Esophagus (tissue), 2 donors: Measurements from ENCODE around the gene STRN. TPM values are rescaled to one million over a fixed set of nuclear protein-coding genes. Genes with fewer than 3 reads are reported as not detected.

Experiments used
- H3K27ac ChIP-seq, 2 donors: one replicate each; pipeline ENCODE4 v1.5.1; 2013; ENCODE audit warnings: low read depth in 2 of 2, mild to moderate bottlenecking in 2 of 2, inconsistent platforms in 1 of 2, low read length in 1 of 2, moderate library complexity in 1 of 2
- H3K27me3 ChIP-seq, 2 donors: one replicate each; pipeline ENCODE4 v1.6.1; 2013; ENCODE audit warnings: low read length in 2 of 2, control low read depth in 1 of 2, mild to moderate bottlenecking in 1 of 2; ENCODE audit not compliant: insufficient read depth in 2 of 2, control insufficient read depth in 1 of 2
- H3K36me3 ChIP-seq, 2 donors: one replicate each; pipeline ENCODE4 v1.6.1; 2013; ENCODE audit warnings: low read length in 1 of 2; ENCODE audit not compliant: control insufficient read depth in 2 of 2, insufficient read depth in 2 of 2
- H3K4me1 ChIP-seq, 2 donors: one replicate each; pipeline ENCODE4 v1.6.1; 2013; ENCODE audit warnings: low read length in 1 of 2; ENCODE audit not compliant: control insufficient read depth in 2 of 2, insufficient read depth in 2 of 2
- H3K4me3 ChIP-seq, 2 donors: one replicate each; pipeline ENCODE4 v1.5.1; 2013; ENCODE audit warnings: low read length in 2 of 2, mild to moderate bottlenecking in 2 of 2, low read depth in 1 of 2, moderate library complexity in 1 of 2
- H3K9me3 ChIP-seq, 2 donors: one replicate each; pipeline ENCODE4 v1.6.1; 2013; ENCODE audit warnings: mild to moderate bottlenecking in 2 of 2, low read depth in 1 of 2, low read length in 1 of 2, moderate library complexity in 1 of 2; ENCODE audit not compliant: control insufficient read depth in 2 of 2, insufficient read depth in 1 of 2
- WGBS, 2 donors: extraction: QIAGEN DNeasy Blood & Tissue Kit; methylation state at CpG; one replicate each; pipeline ENCODE4 v1.1.7; 2013; 5-methylcytosine and 5-hydroxymethylcytosine counted together
- polyA plus RNA-seq, 2 donors: library from polyadenylated mRNA; stranded (reverse); fragments of 200-250 nt; gene quantifications; one replicate each; pipeline ENCODE4 v1.2.3, GENCODE V29; 2013
- donor health status: healthy with polysubstance abuse.
- donor health status: Bipolar disorder and iron deficiency.

Gene STRN
- polyA plus RNA-seq, 2 donors = 9.2 to 12.2 TPM

GRCh38 chr2:36921984-36922383, 44.4 kb downstream of the STRN start:
- no peaks in the 10 kb centered on the region for H3K4me1 ChIP-seq
- H3K27me3 ChIP-seq = no peaks in the 10 kb centered on the region
- H3K36me3 ChIP-seq = no peaks in the 10 kb centered on the region
- H3K9me3 ChIP-seq = no peaks in the 10 kb centered on the region
- no peak overlapping the region for H3K4me3 ChIP-seq
- H3K27ac ChIP-seq = no peak overlapping the region
- WGBS, 2 donors = 88 to 89% methylated on average over 3 of the region's 3 CpGs

GRCh38 chr2:36919041-36919837, 47.1 kb downstream of the STRN start:
- Histone ChIP-seq H3K27me3 (no peaks in the 10 kb centered on the region), H3K9me3 (no peaks in the 10 kb centered on the region), H3K27ac (no peak overlapping the region), H3K4me3 (no peak overlapping the region), H3K36me3 (no peaks in the 10 kb centered on the region), H3K4me1 (no peaks in the 10 kb centered on the region)
- 89 to 94% methylated on average over 7 of the region's 7 CpGs for WGBS, 2 donors

- Histone ChIP-seq H3K36me3 (no peaks in the 10 kb centered on the region), H3K27ac (no peak overlapping the region), H3K4me1 (no peaks in the 10 kb centered on the region), H3K4me3 (no peak overlapping the region), H3K27me3 (no peaks in the 10 kb centered on the region), H3K9me3 (no peaks in the 10 kb centered on the region)
Measured at GRCh38 chr2:36918307-36918706, 48.0 kb downstream of the STRN start.

- Histone ChIP-seq H3K9me3 (no peaks in the 10 kb centered on the region), H3K27me3 (no peaks in the 10 kb centered on the region), H3K4me3 (no peak overlapping the region), H3K36me3 (no peaks in the 10 kb centered on the region), H3K27ac (no peak overlapping the region), H3K4me1 (no peaks in the 10 kb centered on the region)
- WGBS, 2 donors = 90 to 94% methylated on average over 1 of the region's 1 CpG
Measured at GRCh38 chr2:36915627-36916026, 50.7 kb downstream of the STRN start.

- Histone ChIP-seq H3K27ac (no peak overlapping the region), H3K27me3 (no peaks in the 10 kb centered on the region), H3K4me1 (no peaks in the 10 kb centered on the region), H3K9me3 (no peaks in the 10 kb centered on the region), H3K4me3 (no peak overlapping the region), H3K36me3 (no peaks in the 10 kb centered on the region)
Measured at GRCh38 chr2:36912695-36913094, 53.6 kb downstream of the STRN start.

GRCh38 chr2:36911012-36911411, 55.3 kb downstream of the STRN start:
- Histone ChIP-seq H3K27me3 (no peaks in the 10 kb centered on the region), H3K36me3 (no peaks in the 10 kb centered on the region), H3K4me1 (no peaks in the 10 kb centered on the region), H3K27ac (no peak overlapping the region), H3K9me3 (no peaks in the 10 kb centered on the region), H3K4me3 (no peak overlapping the region)

- Histone ChIP-seq H3K4me3 (no peak overlapping the region), H3K27me3 (no peaks in the 10 kb centered on the region), H3K9me3 (no peaks in the 10 kb centered on the region), H3K27ac (no peak overlapping the region), H3K4me1 (no peaks in the 10 kb centered on the region), H3K36me3 (peaks cover 0 to 2% of the 10 kb centered on the region in 2 donors)
- 97 to 99% methylated on average over 4 of the region's 4 CpGs for WGBS, 2 donors
Measured at GRCh38 chr2:36906277-36906676, 60.1 kb downstream of the STRN start.

- Histone ChIP-seq H3K27me3 (no peaks in the 10 kb centered on the region), H3K9me3 (no peaks in the 10 kb centered on the region), H3K4me1 (no peaks in the 10 kb centered on the region), H3K36me3 (peaks cover 0 to 5% of the 10 kb centered on the region in 2 donors), H3K4me3 (no peak overlapping the region), H3K27ac (no peak overlapping the region)
- WGBS, 2 donors = 91 to 96% methylated on average over 6 of the region's 6 CpGs
Measured at GRCh38 chr2:36904636-36905035, 61.7 kb downstream of the STRN start.

- 88 to 93% methylated on average over 5 of the region's 5 CpGs for WGBS, 2 donors
- H3K27me3 ChIP-seq = no peaks in the 10 kb centered on the region
- H3K36me3 ChIP-seq = peaks cover 0 to 5% of the 10 kb centered on the region in 2 donors
- no peaks in the 10 kb centered on the region for H3K4me1 ChIP-seq
- no peaks in the 10 kb centered on the region for H3K9me3 ChIP-seq
- H3K27ac ChIP-seq = no peak overlapping the region
- no peak overlapping the region for H3K4me3 ChIP-seq
Measured at GRCh38 chr2:36902385-36903120, 63.8 kb downstream of the STRN start.

- Histone ChIP-seq H3K27me3 (no peaks in the 10 kb centered on the region), H3K36me3 (no peaks in the 10 kb centered on the region), H3K27ac (no peak overlapping the region), H3K9me3 (no peaks in the 10 kb centered on the region), H3K4me1 (no peaks in the 10 kb centered on the region), H3K4me3 (no peak overlapping the region)
- WGBS, 2 donors = 84 to 87% methylated on average over 7 of the region's 7 CpGs
Measured at GRCh38 chr2:36892805-36893204, 73.5 kb downstream of the STRN start.
